ENCODE results near the gene FCER1G. TPM values are rescaled to one million over a fixed set of nuclear protein-coding genes. Genes with fewer than 3 reads are reported as not detected.
"Not testable (repeated sequence)": the region's sequence is repeated elsewhere in the genome, so short reads cannot be mapped to it uniquely, and the experiment has no call there.

The FCER1G gene
- total RNA-seq, 1 donor from 2014 or later = not detected

- no peak for TF ChIP-seq CTCF (IDR thresholded peaks at IDR 0.05; ENCODE audit: insufficient read depth, low read length, poor library complexity, severe bottlenecking)
- DNase-seq (ENCODE audit: low read depth) = no peak
- H3K36me3 ChIP-seq (ENCODE audit: control insufficient read depth, insufficient read depth, low read length) = no peaks in the 10 kb centered on the region
Measured at GRCh38 chr1:161223805-161224694, 9.0 kb downstream of the FCER1G start.

GRCh38 chr1:161224695-161225087 is 9.6 kb downstream of the FCER1G start:
- H3K36me3 ChIP-seq (ENCODE audit: control insufficient read depth, insufficient read depth, low read length); DNase-seq (ENCODE audit: low read depth); H3K4me3 ChIP-seq (ENCODE audit: low read depth, low read length); H3K27me3 ChIP-seq (ENCODE audit: control insufficient read depth, insufficient read depth, low read length): not testable (repeated sequence)

More at GRCh38 chr1:161223805-161224694, 9.0 kb downstream of the FCER1G start:
- Histone ChIP-seq H3K27me3 (ENCODE audit: control insufficient read depth, insufficient read depth, low read length) (no peaks in the 10 kb centered on the region), H3K4me3 (ENCODE audit: low read depth, low read length) (no peak overlapping the region)

GRCh38 chr1:161225178-161225533 is 10.1 kb downstream of the FCER1G start:
- Histone ChIP-seq H3K36me3 (ENCODE audit: control insufficient read depth, insufficient read depth, low read length) (no peaks in the 10 kb centered on the region), H3K4me3 (ENCODE audit: low read depth, low read length) (no peak overlapping the region), H3K27me3 (ENCODE audit: control insufficient read depth, insufficient read depth, low read length) (no peaks in the 10 kb centered on the region)
- DNase-seq (ENCODE audit: low read depth) = no peak
- TF ChIP-seq CTCF (IDR thresholded peaks at IDR 0.05; ENCODE audit: insufficient read depth, low read length, poor library complexity, severe bottlenecking) = no peak

GRCh38 chr1:161225534-161226319 is 10.6 kb downstream of the FCER1G start, which contains the start of gene TOMM40L:
TSS of gene TOMM40L (plus strand) at chr1:161226060. CDS start at chr1:161226490, 430 bp downstream.
- DNase-seq (ENCODE audit: low read depth) = peak; percentile 99
- TF ChIP-seq CTCF (IDR thresholded peaks at IDR 0.05; ENCODE audit: insufficient read depth, low read length, poor library complexity, severe bottlenecking) = peak; percentile 46
- Histone ChIP-seq H3K27me3 (ENCODE audit: control insufficient read depth, insufficient read depth, low read length) (no peaks in the 10 kb centered on the region), H3K4me3 (ENCODE audit: low read depth, low read length) (peak within 1 kb of the TSS; percentile 90), H3K36me3 (ENCODE audit: control insufficient read depth, insufficient read depth, low read length) (no peaks in the 10 kb centered on the region)

- TF ChIP-seq CTCF (IDR thresholded peaks at IDR 0.05; ENCODE audit: insufficient read depth, low read length, poor library complexity, severe bottlenecking) = no peak
- Histone ChIP-seq H3K36me3 (ENCODE audit: control insufficient read depth, insufficient read depth, low read length) (no peaks in the 10 kb centered on the region), H3K4me3 (ENCODE audit: low read depth, low read length) (peak overlapping the region; percentile 90), H3K27me3 (ENCODE audit: control insufficient read depth, insufficient read depth, low read length) (no peaks in the 10 kb centered on the region)
- no peak for DNase-seq (ENCODE audit: low read depth)
Measured at GRCh38 chr1:161226320-161226711, 11.2 kb downstream of the FCER1G start.

- Histone ChIP-seq H3K36me3 (ENCODE audit: control insufficient read depth, insufficient read depth, low read length) (no peaks in the 10 kb centered on the region), H3K27me3 (ENCODE audit: control insufficient read depth, insufficient read depth, low read length) (no peaks in the 10 kb centered on the region), H3K4me3 (ENCODE audit: low read depth, low read length) (peak overlapping the region; percentile 90)
- TF ChIP-seq CTCF (IDR thresholded peaks at IDR 0.05; ENCODE audit: insufficient read depth, low read length, poor library complexity, severe bottlenecking) = no peak
- DNase-seq (ENCODE audit: low read depth) = no peak
Measured at GRCh38 chr1:161226759-161227158, 11.7 kb downstream of the FCER1G start.

Data from kidney epithelial cell (primary cell).